SH-SY5Y (cell line): ENCODE results near the gene TSKS.

Source experiments
- GATA2 ChIP-seq: IDR thresholded peaks from 2 replicates; pipeline ENCODE4 v1.6.1; 2011; ENCODE audit warnings: mild to moderate bottlenecking, low read depth, low read length
- GATA3 ChIP-seq: IDR thresholded peaks from 2 replicates; pipeline ENCODE4 v1.6.1; 2011; ENCODE audit warnings: low read depth, mild to moderate bottlenecking, low read length, moderate library complexity

Gene TSKS, protein sequence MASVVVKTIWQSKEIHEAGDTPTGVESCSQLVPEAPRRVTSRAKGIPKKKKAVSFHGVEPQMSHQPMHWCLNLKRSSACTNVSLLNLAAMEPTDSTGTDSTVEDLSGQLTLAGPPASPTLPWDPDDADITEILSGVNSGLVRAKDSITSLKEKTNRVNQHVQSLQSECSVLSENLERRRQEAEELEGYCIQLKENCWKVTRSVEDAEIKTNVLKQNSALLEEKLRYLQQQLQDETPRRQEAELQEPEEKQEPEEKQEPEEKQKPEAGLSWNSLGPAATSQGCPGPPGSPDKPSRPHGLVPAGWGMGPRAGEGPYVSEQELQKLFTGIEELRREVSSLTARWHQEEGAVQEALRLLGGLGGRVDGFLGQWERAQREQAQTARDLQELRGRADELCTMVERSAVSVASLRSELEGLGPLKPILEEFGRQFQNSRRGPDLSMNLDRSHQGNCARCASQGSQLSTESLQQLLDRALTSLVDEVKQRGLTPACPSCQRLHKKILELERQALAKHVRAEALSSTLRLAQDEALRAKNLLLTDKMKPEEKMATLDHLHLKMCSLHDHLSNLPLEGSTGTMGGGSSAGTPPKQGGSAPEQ

DNA sequence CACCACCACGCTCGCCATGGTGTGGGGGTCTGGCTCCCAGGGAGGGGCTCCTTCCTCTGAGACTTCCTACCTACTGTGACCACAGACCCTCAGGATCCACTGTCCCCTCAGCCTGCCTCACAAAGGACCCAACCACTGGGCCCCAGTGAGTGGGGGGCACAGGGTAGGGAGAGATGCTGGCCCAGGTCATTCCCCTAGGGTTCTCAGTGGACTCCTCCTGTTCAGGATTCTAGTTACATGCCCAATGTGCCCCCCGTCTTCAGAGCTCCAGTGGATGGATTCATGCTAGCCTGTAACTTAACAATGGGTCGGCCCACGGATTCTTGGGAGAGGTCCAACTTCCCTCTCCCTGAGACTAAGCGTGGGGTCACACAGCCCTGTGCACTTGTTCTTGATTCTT lies at the start of gene TSKS:
Gene TSKS, minus strand, starts transcription at position 77 of the 400 bp plus-strand sequence. Its CDS starts 59 bp downstream, at position 18.
- TF ChIP-seq GATA3 (no peak), GATA2 (no peak)

DNA sequence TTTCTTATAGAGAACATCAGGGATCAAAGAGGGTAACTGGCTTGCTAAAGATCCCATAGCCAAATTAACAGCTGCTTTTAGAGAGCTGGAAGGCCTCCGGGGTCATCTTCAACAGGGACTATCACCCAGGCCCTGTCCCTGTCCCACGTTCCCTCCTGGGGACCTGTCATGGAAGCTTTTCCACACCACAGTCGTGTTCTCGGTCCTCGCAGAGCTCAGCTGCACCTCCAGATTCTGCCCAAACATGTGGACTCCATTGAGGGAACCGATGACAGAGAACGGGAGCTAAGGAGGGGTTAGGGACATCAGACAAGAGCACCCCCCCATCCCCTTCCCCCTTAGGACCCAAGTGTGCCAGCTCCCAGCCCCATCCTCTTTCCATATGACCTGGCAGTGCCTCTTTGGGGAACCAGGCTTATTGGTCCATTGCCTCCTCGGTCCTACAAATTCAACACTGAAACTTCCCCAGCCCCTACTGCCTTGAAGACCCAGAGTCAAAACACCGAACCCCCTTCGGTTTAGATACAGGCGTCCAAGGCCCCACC lies 49.4 kb upstream of the TSKS start:
- TF ChIP-seq GATA2, result no peak
- TF ChIP-seq GATA3, result no peak

DNA sequence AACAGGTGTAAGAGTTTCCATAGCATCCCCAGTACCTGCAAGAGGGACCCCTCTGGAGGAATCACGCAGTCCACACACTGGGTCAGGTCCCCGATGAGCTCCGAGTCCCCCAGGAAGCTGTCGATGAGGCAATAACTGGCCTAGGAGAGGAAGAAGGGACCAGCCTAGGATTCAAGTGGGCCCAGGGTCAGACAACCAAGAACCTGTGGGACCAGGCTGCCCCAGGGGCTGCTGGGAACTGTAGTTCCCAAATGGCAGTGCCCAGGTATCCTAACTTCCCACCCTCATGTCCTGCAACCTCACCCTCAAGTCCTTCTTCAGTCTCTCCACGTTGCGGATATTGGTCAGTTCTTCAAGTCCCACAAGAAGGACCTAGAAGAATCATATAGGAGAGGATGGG lies 48.2 kb upstream of the TSKS start:
- no peak for TF ChIP-seq GATA2
- no peak for TF ChIP-seq GATA3

DNA sequence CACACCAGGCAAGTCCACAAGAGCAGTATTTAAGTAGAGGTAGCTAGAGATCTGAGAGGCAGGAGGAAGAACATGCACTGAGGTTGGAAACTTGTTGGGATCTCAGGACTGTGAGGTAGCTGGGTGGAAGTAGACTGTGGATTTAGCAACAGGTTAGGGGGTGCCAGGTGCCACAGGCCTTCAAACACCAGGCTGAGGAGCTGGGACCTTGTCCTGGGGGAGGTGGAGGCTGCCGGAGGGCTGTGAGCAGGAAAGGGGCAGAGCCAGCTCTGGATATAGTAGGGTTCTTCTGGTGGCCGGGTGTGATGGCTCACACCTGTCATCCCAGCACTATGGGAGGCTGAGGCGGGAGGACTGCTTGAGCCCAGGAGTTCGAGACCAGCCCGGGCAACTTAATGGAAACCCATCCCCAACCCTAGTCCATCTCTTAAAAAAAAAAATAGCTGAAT lies 46.9 kb upstream of the TSKS start:
- no peak for TF ChIP-seq GATA2

DNA sequence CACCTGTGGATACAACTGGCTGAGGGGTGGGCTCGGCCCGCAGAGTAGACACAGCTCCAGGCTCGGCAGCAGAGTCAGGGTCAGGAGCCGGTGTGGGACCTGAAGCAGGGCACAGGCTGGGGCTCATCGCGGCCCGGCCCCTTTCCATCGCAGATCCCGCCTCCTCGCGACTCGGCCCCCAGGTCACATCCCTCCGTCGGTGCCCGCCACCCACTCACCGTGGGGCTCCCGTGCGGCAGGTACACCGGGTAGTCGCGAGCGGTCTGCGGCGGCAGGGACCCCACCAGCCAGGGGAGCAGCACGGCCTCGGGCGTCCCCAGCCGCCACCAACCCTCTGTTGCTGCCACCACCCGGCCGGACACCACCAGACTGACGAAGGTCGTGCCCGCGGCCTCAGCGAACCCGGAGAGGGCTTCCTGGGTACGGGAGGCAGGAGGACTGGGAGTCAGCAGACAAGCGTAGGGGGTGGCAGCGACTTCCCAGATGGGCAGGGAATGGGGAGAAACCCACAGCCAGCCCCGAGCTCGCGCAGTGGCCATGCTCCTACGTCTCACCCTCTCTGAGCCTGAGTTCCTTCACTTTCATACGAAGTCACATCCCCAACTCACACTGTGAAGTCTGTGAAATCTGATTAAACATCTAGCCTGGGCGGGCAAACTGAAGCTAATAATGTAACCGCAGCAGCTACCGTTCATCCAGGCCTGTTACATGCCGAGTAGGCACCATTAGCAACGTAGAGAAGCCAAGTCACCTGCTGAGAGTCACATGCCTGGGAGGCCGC lies 46.2 kb upstream of the TSKS start:
- TF ChIP-seq GATA2 (no peak), GATA3 (no peak)

DNA sequence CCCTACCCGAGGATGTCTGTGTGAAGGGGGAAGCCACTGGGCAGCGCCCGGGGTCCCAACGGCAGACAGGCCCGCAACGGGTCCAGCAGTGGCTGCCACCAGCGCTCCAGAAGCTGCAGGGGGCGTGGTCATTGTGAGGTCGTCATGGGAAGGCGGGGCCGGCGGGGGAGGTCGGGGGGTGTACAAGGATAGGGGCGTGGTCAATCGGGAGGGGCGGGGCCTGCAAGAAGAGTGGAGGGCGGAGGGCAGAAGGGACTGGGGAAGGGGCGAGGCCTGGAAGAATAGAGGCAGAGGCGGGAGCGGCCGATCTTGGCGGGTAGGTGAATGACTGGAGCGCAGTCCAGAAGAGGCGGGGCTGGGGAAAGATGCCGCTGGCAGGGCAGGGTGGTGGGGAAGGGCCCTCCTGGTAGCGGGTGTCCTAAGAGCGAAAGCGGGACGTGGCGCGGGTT lies 45.6 kb upstream of the TSKS start:
- TF ChIP-seq GATA3 (no peak), GATA2 (no peak)

DNA sequence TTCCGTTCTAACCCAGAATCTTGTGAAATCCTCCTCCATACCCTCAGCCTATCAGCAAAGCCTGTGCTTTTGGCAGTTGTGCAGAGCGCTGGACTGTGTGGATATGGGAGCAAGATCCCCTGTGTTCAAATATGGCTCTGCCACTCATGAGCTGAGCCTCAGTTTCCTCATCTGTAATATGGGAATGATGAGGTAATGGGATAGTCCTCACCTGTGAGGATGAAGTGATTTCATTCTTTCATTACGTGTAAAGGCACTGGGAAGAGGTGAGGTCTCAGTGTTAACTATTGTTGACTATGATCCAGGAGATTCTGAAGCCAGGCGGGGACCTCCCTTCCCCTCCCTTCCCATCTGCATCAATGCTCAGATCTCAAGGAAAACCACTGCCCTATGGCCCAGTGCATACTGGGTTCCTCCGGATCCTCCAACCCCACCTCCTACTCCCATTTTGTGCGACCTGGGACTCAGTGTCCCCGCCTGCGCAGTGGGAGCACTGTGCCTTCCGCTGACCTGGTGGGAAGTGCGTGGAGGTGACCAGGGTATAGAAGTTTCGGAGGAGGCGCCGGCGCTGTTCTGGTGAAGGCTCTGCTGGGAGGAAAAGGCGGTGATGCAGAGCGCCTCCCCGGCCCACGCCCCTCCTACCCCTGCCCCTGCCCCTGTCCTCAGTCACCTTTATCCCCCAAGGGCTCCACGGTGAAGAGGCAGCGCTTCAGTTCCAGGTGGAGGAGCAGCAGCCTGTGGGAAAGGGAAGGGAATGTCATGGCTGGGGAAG lies 45.0 kb upstream of the TSKS start:
- TF ChIP-seq GATA2 (no peak), GATA3 (no peak)

DNA sequence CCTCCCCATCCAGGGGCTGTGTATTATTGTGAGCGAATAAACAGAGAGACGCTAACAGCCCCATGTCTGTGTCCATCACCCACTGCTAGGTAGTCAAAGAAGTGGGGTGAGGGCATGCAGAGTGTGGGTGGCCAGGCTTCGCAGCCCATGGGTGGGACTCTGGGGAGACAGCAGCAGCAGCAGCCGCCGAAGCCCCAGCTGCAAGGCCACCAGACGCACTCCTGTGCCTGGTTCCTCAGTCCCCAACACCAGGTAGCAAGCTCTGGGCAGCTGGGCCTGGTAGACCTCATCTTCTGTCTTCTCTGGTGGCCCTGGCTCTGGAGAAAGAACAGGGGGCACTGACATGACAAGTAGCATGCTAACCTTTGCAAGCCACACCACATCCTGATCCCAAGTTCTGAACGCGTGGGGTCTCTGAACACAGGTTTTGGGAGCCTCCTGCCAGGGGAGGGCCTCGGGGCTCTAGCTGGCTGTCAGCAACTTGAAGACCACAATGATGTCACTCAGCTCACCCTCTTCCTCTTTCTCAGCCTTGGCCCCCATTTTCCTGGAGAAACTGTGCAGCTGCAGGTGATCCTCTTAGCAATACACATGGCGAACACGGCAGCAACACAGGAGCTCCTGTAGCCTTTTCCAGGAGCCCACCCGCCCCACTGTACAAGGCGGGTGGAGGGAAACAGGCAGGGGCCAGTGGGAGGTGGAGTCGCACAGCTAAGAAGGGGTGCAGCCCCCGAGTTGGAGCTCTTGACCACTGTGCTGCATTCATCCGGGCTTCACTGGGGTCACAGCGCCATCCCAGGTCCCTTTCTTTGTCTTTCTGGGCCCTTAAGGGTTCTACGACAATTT lies 44.2 kb upstream of the TSKS start:
- no peak for TF ChIP-seq GATA2
- no peak for TF ChIP-seq GATA3

DNA sequence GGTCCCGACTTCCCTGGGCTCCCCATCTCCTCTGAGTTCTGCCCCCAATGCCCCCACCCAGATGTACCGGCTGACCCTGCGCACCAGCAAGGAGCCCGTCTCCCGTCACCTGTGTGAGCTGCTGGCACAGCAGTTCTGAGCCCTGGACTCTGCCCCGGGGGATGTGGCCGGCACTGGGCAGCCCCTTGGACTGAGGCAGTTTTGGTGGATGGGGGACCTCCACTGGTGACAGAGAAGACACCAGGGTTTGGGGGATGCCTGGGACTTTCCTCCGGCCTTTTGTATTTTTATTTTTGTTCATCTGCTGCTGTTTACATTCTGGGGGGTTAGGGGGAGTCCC lies 43.5 kb upstream of the TSKS start:
- TF ChIP-seq GATA2 (no peak), GATA3 (no peak)

DNA sequence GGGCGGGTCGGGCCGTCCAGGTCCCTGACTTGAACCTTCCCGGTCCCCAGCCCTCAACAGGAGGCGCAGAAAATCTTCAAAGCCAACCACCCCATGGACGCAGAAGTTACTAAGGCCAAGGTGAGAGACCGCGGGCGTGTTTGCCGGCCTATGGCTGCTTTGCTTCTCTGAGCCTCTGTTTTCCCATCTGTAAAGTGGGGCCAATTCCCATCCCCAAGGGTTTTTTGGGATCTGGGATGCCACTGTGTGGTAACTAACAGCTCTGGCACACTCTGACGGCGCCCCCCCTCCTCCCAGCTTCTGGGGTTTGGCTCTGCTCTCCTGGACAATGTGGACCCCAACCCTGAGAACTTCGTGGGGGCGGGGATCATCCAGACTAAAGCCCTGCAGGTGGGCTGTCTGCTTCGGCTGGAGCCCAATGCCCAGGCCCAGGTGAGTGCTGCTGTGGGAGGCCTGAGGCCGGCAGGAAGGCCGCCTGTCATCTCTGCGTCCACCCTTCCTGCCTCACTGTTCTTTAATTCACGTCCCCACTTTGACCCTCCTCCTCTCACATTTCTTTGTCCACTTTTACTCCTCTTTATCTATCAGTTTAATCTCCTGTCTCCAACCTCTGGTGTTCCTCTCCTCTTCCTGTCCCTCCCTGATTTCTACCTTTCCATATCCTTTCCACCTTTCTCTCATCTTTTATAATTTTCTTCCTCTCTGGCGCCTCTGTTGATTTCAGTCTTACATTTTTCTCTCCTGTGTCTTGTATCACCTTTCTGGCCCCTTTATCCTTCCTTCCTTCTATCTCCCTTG lies 42.9 kb upstream of the TSKS start:
- TF ChIP-seq GATA3, result no peak
- TF ChIP-seq GATA2, result no peak

DNA sequence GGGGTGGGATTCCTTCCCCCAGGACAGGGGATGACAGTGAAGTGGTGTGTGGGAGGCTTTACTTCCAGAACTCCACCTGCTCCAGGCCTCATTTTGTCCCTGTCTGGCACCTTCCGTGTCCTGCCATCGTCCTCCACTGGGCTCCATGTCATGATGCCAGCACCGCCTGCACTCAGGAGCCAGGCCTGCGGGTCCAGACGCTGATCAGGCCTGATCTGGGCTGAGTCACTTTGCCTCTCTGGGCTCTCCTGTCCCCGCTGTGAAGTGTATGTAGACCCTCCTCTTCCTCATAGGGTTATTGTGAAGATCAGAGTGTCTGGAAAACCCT lies 40.4 kb upstream of the TSKS start:
- no peak for TF ChIP-seq GATA3
- TF ChIP-seq GATA2, result no peak

DNA sequence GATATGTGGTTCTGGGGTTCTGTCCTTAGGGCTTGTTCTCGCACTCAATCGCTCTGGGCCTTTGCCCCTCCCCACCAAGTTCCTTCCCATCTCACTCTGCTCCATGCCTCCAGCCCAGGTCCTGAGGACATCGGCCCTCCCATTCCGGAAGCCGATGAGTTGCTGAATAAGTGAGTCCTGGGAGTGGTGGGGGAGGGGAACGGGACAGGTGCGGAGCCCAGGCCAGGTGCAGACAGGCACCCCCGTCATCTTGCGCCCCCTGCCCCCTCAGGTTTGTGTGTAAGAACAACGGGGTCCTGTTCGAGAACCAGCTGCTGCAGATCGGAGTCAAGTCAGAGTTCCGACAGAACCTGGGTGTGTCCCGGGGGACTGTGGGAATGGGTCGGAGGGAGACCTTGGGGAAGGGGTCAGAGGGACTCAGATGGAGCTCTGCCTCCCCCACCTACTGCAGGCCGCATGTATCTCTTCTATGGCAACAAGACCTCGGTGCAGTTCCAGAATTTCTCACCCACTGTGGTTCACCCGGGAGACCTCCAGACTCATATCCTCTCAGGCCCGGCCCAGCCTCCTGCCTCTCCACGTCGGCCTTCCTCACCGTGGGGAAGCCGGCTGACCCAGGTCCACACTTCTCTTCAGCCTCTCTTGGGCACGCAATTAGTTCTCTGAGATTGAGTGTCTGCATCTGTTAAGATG lies 39.9 kb upstream of the TSKS start:
- TF ChIP-seq GATA3 (no peak), GATA2 (no peak)
